Head of caudate nucleus (tissue), 42 donors: Measurements from ENCODE around the gene CLRN3.

ENCODE experiments used
- DNase-seq, 42 donors: peaks; one replicate each; pipeline versions ENCODE4 v3.0.0 to v3.0.0-alpha.2; 2020 to 2021; ENCODE audit warnings: mixed read lengths in 7 of 42
- intact Hi-C: fragments of 100-400 bp; cut with DNase I; formaldehyde crosslinking; loops from one replicate; pipeline ENCODE4 v1.15.0; 2022

Gene CLRN3

GRCh38 chr10:127905001-127905847 is 12.5 kb upstream of the CLRN3 start:
- intact Hi-C loops = loop anchor here (2.0 kb wide), 1 partner anchor 164 kb away; no protein-coding TSS in a partner anchor
- peak in 6 of 42 donors; percentile 3 to 35 (median 10) for DNase-seq

DNA sequence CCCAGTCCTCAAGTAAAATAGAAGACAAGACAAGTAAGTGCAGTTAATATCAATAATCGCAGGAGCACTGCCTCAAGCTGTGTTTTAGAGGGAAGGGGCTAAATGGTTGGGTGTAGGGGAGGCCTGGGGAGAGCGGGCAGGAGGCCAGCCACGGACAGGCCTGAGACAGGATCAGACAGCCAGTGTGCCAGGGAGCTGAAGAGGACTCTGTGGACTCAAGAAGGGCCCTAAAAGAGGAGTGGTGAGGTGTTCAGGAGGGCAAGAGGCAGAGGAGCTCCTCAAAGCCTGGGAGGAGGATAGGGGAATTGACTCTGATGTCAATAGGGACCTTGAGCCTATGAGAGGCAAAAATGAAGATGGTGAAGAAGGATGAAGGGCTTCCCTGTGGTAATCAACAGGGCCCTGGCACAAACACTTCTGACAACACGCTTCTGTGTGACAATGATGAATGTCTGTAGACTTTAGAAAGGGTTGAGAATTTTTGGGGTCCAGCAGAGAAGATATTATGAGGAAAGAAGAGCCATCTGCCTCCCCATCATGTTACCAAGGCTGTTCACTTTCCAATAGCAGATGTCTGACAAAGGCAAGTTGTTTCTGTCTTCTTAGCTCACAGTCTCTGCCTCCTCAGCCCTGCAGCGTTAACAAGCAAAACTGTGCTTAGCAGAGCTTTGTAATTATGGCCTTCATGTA is 11.7 kb upstream of the CLRN3 start:
- peak in 5 of 42 donors; percentile 6 to 21 (median 10) for DNase-seq
- intact Hi-C loops = loop anchor here (2.0 kb wide), 1 partner anchor 164 kb away; no protein-coding TSS in a partner anchor

GRCh38 chr10:127903789-127904188 is 11.0 kb upstream of the CLRN3 start:
- peak in 4 of 42 donors; percentile 3 to 7 (median 5) for DNase-seq
- intact Hi-C loops = loop anchor here (2.0 kb wide), 1 partner anchor 165 kb away; no protein-coding TSS in a partner anchor

- intact Hi-C loops = no loop called here
- DNase-seq = peak in 6 of 42 donors; percentile 1 to 42 (median 16)
Observed at GRCh38 chr10:127899766-127900387, 7.1 kb upstream of the CLRN3 start.

DNA sequence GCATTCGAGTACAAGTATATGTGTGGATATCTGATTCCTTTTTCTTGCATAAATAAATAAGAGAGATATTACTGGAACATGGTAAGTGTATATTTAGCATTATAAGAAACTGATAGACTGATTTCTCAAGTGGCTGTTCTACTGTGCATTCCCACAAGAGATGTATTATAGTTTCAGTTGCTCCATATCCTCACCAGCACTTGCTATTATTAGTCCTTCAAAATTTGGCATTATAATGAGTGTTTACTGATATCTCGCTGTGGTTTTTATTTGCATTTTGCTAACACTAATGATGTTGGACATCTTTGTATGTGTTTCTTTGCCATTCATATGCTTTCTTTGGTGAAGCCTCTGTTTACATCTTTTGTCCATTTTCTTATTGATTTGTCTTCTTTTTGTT is 4.4 kb upstream of the CLRN3 start:
- intact Hi-C loops = no loop called here
- DNase-seq = no peak

DNA sequence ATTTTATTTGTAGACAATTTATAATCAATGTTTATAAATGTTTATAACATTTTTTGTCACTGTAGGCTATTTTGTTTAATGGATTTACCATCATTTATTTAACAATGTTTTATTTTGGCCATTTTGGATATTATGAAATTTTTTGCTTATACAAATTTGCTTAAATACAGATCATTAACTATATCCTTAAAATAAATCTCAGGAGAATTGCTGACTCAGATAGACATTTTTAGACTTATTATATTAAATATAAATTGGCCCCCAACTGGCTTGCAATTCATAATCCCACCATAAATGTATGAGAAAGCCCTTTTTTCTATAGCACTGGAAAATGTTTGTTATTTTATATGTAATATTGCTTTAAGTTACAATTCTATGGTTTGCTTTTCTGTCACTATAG is 3.8 kb upstream of the CLRN3 start:
- no peak for DNase-seq
- intact Hi-C loops = no loop called here

- DNase-seq = no peak
- intact Hi-C loops = no loop called here
Observed at GRCh38 chr10:127894146-127894545, 1.4 kb upstream of the CLRN3 start.

GRCh38 chr10:127890832-127891334 is 1.9 kb downstream of the CLRN3 start:
- intact Hi-C loops = no loop called here
- DNase-seq = peak in 4 of 42 donors; percentile 5 to 32 (median 11)

- peak in 4 of 42 donors; percentile 5 to 25 (median 6) for DNase-seq
- intact Hi-C loops = no loop called here
Observed at GRCh38 chr10:127890216-127890615, 2.5 kb downstream of the CLRN3 start.

DNA sequence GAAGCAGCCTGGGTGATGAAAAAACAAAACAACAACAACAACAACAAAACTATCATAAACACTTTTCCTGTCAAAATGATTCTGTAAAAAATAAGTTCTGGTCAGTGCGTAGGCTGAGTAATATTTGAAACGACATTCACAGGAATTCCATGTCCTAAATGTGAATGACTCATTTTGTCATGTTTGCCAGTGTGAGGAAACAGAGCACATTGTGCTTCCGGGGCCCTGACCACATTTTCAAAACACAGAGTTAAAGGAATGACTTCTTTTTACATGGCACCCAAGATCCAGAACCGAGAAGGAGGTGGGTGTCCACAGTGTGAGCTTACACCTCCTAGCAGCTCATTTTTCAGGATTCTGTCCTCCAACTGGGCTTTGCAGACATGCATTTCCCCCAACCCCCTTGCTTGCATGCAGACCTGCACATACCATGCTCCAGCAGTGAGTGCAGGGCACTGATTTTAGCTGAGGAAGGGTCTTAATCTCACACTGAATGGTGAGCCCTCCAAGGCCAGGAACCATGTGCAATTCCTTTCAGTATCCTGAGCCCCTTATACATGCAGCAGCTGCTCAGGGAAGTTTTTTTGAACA is 3.0 kb downstream of the CLRN3 start:
- peak in 4 of 42 donors; percentile 14 to 39 (median 26) for DNase-seq
- intact Hi-C loops = no loop called here

GRCh38 chr10:127888521-127889312 is 4.0 kb downstream of the CLRN3 start:
- peak in 3 of 42 donors; percentile 5 to 29 (median 12) for DNase-seq

GRCh38 chr10:127887541-127888415 is 5.0 kb downstream of the CLRN3 start:
- intact Hi-C loops = no loop called here
- DNase-seq = peak in 4 of 42 donors; percentile 12 to 33 (median 20)

More at GRCh38 chr10:127888521-127889312, 4.0 kb downstream of the CLRN3 start:
- intact Hi-C loops = no loop called here

DNA sequence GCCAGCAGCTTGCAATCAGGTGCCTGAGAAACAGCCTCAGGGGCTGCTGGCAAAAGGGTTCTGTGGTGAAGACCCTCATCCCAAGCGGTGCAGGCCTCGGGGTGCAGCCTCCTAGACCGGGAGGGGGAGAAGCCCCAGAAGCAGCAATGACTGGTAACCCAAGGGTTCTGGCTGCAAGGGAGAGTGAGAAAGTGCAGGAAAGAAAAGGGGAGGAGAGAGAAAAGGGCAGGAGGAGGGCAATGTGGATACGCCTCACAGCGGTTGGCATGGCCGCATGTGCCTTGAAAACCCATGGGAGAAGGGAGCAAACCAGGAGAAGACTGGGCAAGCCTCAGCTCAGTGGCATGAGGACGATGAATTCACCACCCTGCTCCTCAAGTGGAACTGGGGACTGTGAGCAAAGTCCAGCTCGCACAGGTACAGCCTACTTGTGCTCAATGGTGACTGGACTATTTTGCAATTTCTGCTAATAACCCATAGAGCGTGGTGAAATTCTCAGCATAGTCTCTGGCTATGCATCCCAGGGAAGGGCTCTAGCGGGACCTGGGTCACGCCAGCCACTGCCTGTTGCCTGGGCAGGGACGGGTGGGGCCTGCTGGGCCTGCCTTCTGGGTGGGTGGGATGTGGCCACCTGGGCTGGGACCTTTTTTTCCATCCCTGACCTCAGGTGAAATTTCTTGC is 6.2 kb downstream of the CLRN3 start:
- intact Hi-C loops = no loop called here
- DNase-seq = peak in 4 of 42 donors; percentile 4 to 31 (median 14)

DNA sequence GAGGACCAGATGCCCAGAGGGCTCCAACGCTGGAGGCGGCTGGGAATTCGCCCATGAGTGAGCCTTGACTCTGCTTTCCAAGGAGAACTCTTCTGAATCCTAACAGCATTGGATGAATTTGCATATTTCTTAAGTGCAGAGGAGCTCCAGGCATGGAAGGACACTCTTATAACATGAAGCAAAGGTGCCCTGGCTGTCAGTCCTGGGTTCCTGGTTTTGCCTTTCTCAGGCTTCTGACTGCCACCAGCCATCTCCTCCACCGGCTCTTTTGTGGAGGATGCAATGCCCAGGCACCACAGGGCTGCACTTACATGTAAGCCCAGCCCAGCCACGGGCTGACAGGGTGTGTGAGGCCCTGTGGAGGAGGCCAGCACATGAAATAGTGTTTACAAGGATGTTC is 8.2 kb downstream of the CLRN3 start:
- DNase-seq = peak in 3 of 42 donors; percentile 6 to 28 (median 8)
- intact Hi-C loops = no loop called here

- intact Hi-C loops = no loop called here
- peak in 1 of 42 donors; percentile 34 for DNase-seq
Observed at GRCh38 chr10:127883516-127883915, 9.2 kb downstream of the CLRN3 start.

DNA sequence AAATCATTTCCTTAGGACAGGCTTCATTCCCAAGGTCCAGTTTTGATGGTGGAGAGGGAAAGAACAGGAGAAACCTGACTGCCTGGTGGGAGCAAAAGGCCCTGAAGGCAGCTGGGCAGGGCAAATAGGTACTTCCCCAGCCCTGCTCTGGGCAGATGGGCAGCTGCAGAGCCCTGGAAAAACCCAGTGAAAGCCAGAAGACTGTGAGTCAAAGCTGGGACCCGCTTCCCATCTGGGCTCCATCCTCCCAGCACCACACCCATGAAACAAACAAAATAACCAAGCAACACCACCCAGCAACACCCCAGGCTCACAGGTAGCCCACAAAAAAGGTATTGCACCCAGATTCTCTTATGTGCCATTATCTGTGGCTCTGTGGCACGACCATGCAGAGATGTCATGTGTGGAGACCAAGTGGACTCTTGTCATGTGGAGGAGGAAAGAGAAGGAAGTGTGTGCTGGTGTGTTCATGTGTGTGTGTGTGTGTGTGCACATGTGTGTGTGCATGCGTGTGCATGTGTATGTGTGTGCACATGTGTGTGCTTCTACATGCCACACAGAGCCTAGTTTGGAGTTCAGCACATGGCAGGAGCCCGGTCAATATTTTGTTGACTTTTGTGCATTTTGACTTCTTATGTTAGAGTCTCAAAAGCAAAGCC is 9.8 kb downstream of the CLRN3 start:
- intact Hi-C loops = no loop called here
- peak in 2 of 42 donors; percentile 14 to 32 for DNase-seq
